CD14-positive monocyte (primary cell): ENCODE measurements around the gene BICD1. TPM values are rescaled to one million over a fixed set of nuclear protein-coding genes. Genes with fewer than 3 reads are reported as not detected.
"Not testable (repeated sequence)": the region's sequence is repeated elsewhere in the genome, so short reads cannot be mapped to it uniquely, and the experiment has no call there.

Source experiments
- DNase-seq, 3 donors: peaks; one replicate each; pipeline ENCODE4 v3.0.0-alpha.2; 2011 to 2022
- H2AFZ ChIP-seq: 2 replicates; pipeline ENCODE4 v1.6.0; 2012; ENCODE audit warnings: mild to moderate bottlenecking, low read depth, low read length, inconsistent platforms; ENCODE audit not compliant: insufficient read depth, poor library complexity, severe bottlenecking
- H3K27ac ChIP-seq, 2 donors: 1 replicate in 1 of 2; 2 replicates in 1 of 2; pipeline ENCODE4 v1.5.1; 2012 to 2013; ENCODE audit warnings: low read length in 2 of 2, control low read depth in 1 of 2, inconsistent platforms in 1 of 2, low read depth in 1 of 2, mild to moderate bottlenecking in 1 of 2
- H3K27me3 ChIP-seq, 2 donors: one replicate each; pipeline versions ENCODE4 v1.6.0 to v1.6.1; 2011 to 2013; ENCODE audit warnings: low read length in 2 of 2; ENCODE audit not compliant: control insufficient read depth in 2 of 2, insufficient read depth in 2 of 2
- H3K36me3 ChIP-seq, 2 donors: replicated peaks in 1 of 2; 1 replicate in 1 of 2; 2 replicates in 1 of 2; pipeline versions ENCODE4 v1.5.1 to v1.6.1; 2012 to 2013; ENCODE audit warnings: low read length in 2 of 2, control low read depth in 1 of 2, inconsistent platforms in 1 of 2, mild to moderate bottlenecking in 1 of 2; ENCODE audit not compliant: insufficient read depth in 2 of 2, control insufficient read depth in 1 of 2
- H3K4me1 ChIP-seq, 2 donors: 1 replicate in 1 of 2; 2 replicates in 1 of 2; pipeline versions ENCODE4 v1.5.1 to v1.6.1; 2012 to 2013; ENCODE audit warnings: low read length in 2 of 2, control low read depth in 1 of 2, inconsistent platforms in 1 of 2, mild to moderate bottlenecking in 1 of 2, moderate library complexity in 1 of 2; ENCODE audit not compliant: insufficient read depth in 2 of 2, control insufficient read depth in 1 of 2
- H3K4me2 ChIP-seq: replicated peaks from 2 replicates; pipeline ENCODE3; 2012; ENCODE audit warnings: low read length, moderate library complexity, mild to moderate bottlenecking; ENCODE audit not compliant: poor library complexity, severe bottlenecking; ENCODE audit errors: extremely low read depth
- H3K4me3 ChIP-seq, 3 experiments: fragments of 200-600 bp in 1 of 3; sonication (generic) in 1 of 3; replicated peaks in 1 of 3; 1 replicate in 2 of 3; 2 replicates in 1 of 3; pipeline ENCODE4 v1.5.1; 2011 to 2013; ENCODE audit warnings: low read length in 3 of 3, mild to moderate bottlenecking in 3 of 3, control low read depth in 2 of 3, low read depth in 2 of 3, inconsistent platforms in 1 of 3, moderate library complexity in 1 of 3
- H3K79me2 ChIP-seq: 2 replicates; pipeline ENCODE4 v1.6.0; 2012; ENCODE audit warnings: mild to moderate bottlenecking, control low read depth, inconsistent platforms, low read length, moderate library complexity; ENCODE audit not compliant: insufficient read depth
- H3K9ac ChIP-seq: 2 replicates; pipeline ENCODE4 v1.6.0; 2017; ENCODE audit warnings: low read length, mild to moderate bottlenecking; ENCODE audit not compliant: insufficient read depth, poor library complexity, severe bottlenecking
- H3K9me3 ChIP-seq, 2 donors: replicated peaks in 1 of 2; 1 replicate in 1 of 2; 2 replicates in 1 of 2; pipeline versions ENCODE4 v1.5.1 to v1.6.1; 2012 to 2013; ENCODE audit warnings: low read length in 2 of 2, control low read depth in 1 of 2; ENCODE audit not compliant: control insufficient read depth in 1 of 2, insufficient read depth in 1 of 2
- H4K20me1 ChIP-seq: 2 replicates; pipeline ENCODE4 v1.6.0; 2012; ENCODE audit warnings: mild to moderate bottlenecking, low read length, control low read depth, moderate library complexity; ENCODE audit not compliant: insufficient read depth
- H3K27ac Mint-ChIP-seq, 7 donors: one replicate each; pipeline ENCODE4 v1.8.0; 2020; ENCODE audit warnings: mild to moderate bottlenecking in 7 of 7, mixed read lengths in 7 of 7, moderate library complexity in 6 of 7, inconsistent platforms in 2 of 7
- H3K27me3 Mint-ChIP-seq, 3 donors: one replicate each; pipeline ENCODE4 v1.8.0; 2021 to 2022; ENCODE audit warnings: low read depth in 3 of 3, mild to moderate bottlenecking in 3 of 3, mixed read lengths in 3 of 3, moderate library complexity in 3 of 3, inconsistent platforms in 1 of 3
- H3K36me3 Mint-ChIP-seq, 2 donors: one replicate each; pipeline ENCODE4 v1.8.0; 2020; ENCODE audit warnings: mixed read lengths in 2 of 2, inconsistent platforms in 1 of 2, mild to moderate bottlenecking in 1 of 2
- H3K4me1 Mint-ChIP-seq: one replicate; pipeline ENCODE4 v1.8.0; 2020; ENCODE audit warnings: mild to moderate bottlenecking, mixed read lengths
- H3K4me3 Mint-ChIP-seq, 2 donors: one replicate each; pipeline ENCODE4 v1.8.0; 2020; ENCODE audit warnings: mild to moderate bottlenecking in 2 of 2, mixed read lengths in 2 of 2, moderate library complexity in 1 of 2
- H3K9me3 Mint-ChIP-seq, 7 donors: one replicate each; pipeline ENCODE4 v1.8.0; 2020 to 2022; ENCODE audit warnings: mixed read lengths in 7 of 7, mild to moderate bottlenecking in 6 of 7, moderate library complexity in 6 of 7, inconsistent platforms in 2 of 7
- CTCF ChIP-seq: fragments of 200-600 bp; IDR thresholded peaks from one replicate; pipeline ENCODE4 v1.8.0; 2022; ENCODE audit warnings: antibody characterized with exemption, mild to moderate bottlenecking
- WGBS: methylation state at CpG from one replicate; pipeline ENCODE4 v1.1.5; 2013; ENCODE audit warnings: missing lambda C conversion rate; ENCODE audit not compliant: insufficient coverage; 5-methylcytosine and 5-hydroxymethylcytosine counted together
- intact Hi-C, 2 donors: fragments of 100-400 bp; cut with micrococcal nuclease; formaldehyde crosslinking; loops; one replicate each; pipeline versions ENCODE4 v1.15.0 to v1.15.1; 2023
- polyA plus RNA-seq, 3 donors: library from polyadenylated mRNA; depleted of rRNA in 1 of 3; unstranded in 2 of 3; stranded (reverse) in 1 of 3; fragments of 300-500 nt in 2 of 3; fragments of >200 nt in 1 of 3; fragmentation: Illumina TruSeq in 2 of 3; gene quantifications; 1 replicate in 2 of 3; 2 replicates in 1 of 3; pipeline ENCODE4 v1.2.3, GENCODE V29; 2012 to 2021

BICD1 gene
- polyA plus RNA-seq, 3 donors: 0.55 to 2.1 (median 1.6) TPM

GRCh38 chr12:32229971-32230612 lies 123.4 kb downstream of the BICD1 start:
- no peak overlapping the region for H3K27ac ChIP-seq
- H4K20me1 ChIP-seq: no peaks in the 10 kb centered on the region
- Mint-ChIP-seq H3K36me3 (peaks cover 0 to 2% of the 10 kb centered on the region in 2 donors), H3K27me3 (no peaks in the 10 kb centered on the region), H3K27ac (no peak overlapping the region), H3K4me1 (no peaks in the 10 kb centered on the region), H3K4me3 (no peak overlapping the region), H3K9me3 (peaks cover 0 to 4% (median 0%) of the 10 kb centered on the region in 7 donors)
- no peak for TF ChIP-seq CTCF
- H2AFZ ChIP-seq: no peak overlapping the region
- H3K4me3 ChIP-seq: no peak overlapping the region
- H3K9ac ChIP-seq: no peak overlapping the region
- peaks cover 0 to 4% of the 10 kb centered on the region in 2 donors for H3K9me3 ChIP-seq
- WGBS: 97% methylated on average over 4 of the region's 4 CpGs
- no peaks in the 10 kb centered on the region for H3K79me2 ChIP-seq
- H3K36me3 ChIP-seq: no peaks in the 10 kb centered on the region
- H3K4me1 ChIP-seq: no peaks in the 10 kb centered on the region
- intact Hi-C loops: no loop called here
- H3K4me2 ChIP-seq: no peak overlapping the region
- DNase-seq: no peak
- H3K27me3 ChIP-seq: no peaks in the 10 kb centered on the region

GRCh38 chr12:32230613-32230993 lies 124.0 kb downstream of the BICD1 start:
- no peaks in the 10 kb centered on the region for H3K27me3 ChIP-seq
- intact Hi-C loops: no loop called here
- H3K4me3 Mint-ChIP-seq: no peak overlapping the region
- no peak overlapping the region for H3K4me2 ChIP-seq
- H3K36me3 ChIP-seq: no peaks in the 10 kb centered on the region
- no peaks in the 10 kb centered on the region for H4K20me1 ChIP-seq
- H3K27ac ChIP-seq: no peak overlapping the region
- peaks cover 0 to 2% of the 10 kb centered on the region in 2 donors for H3K36me3 Mint-ChIP-seq
- H3K27ac Mint-ChIP-seq: no peak overlapping the region
- no peaks in the 10 kb centered on the region for H3K79me2 ChIP-seq
- 100% methylated on average over 1 of the region's 3 CpGs for WGBS
- TF ChIP-seq CTCF: no peak
- H3K9ac ChIP-seq: no peak overlapping the region
- no peaks in the 10 kb centered on the region for H3K27me3 Mint-ChIP-seq
- H3K4me1 Mint-ChIP-seq: no peaks in the 10 kb centered on the region
- H2AFZ ChIP-seq: no peak overlapping the region
- H3K9me3 ChIP-seq: peaks cover 0 to 4% of the 10 kb centered on the region in 2 donors
- peaks cover 0 to 4% (median 0%) of the 10 kb centered on the region in 7 donors for H3K9me3 Mint-ChIP-seq
- H3K4me1 ChIP-seq: no peaks in the 10 kb centered on the region
- no peak overlapping the region for H3K4me3 ChIP-seq
- no peak for DNase-seq

- H3K27me3 ChIP-seq, H3K36me3 Mint-ChIP-seq, DNase-seq, intact Hi-C loops, H2AFZ ChIP-seq, H3K36me3 ChIP-seq, H3K4me3 Mint-ChIP-seq, H3K9me3 Mint-ChIP-seq, H3K27ac Mint-ChIP-seq, H3K27ac ChIP-seq, H3K4me1 ChIP-seq, H3K4me2 ChIP-seq, H3K9me3 ChIP-seq, H3K27me3 Mint-ChIP-seq, H3K4me3 ChIP-seq, H3K4me1 Mint-ChIP-seq, H3K79me2 ChIP-seq, H4K20me1 ChIP-seq, H3K9ac ChIP-seq: not testable (repeated sequence)
- WGBS: 67% methylated on average over 1 of the region's 2 CpGs
Measured at GRCh38 chr12:32231361-32231760, 124.7 kb downstream of the BICD1 start.
